ENCODE data around the gene CDAN1. TPM values are rescaled to one million over a fixed set of nuclear protein-coding genes. Genes with fewer than 3 reads are reported as not detected.

Gene CDAN1
- total and polyA plus RNA-seq, 4 donors = 2.4 to 9.5 (median 7.1) TPM

- Histone ChIP-seq H3K27ac (ENCODE audit: low read depth in 1 of 2, low read length in 2 of 2) (no peak overlapping the region), H3K27me3 (ENCODE audit: control insufficient read depth in 4 of 4, insufficient read depth in 4 of 4, low read length in 3 of 4) (no peaks in the 10 kb centered on the region), H3K9ac (ENCODE audit: low read depth in 1 of 2, low read length in 2 of 2) (no peak overlapping the region), H3K4me3 (ENCODE audit: low read depth in 1 of 3, low read length in 3 of 3) (no peak overlapping the region), H3K4me1 (ENCODE audit: control insufficient read depth in 4 of 4, insufficient read depth in 4 of 4, low read length in 3 of 4) (no peaks in the 10 kb centered on the region), H3K9me3 (ENCODE audit: control insufficient read depth in 4 of 4, low read length in 3 of 4) (no peaks in the 10 kb centered on the region), H3K36me3 (ENCODE audit: control insufficient read depth in 4 of 4, insufficient read depth in 3 of 4, low read depth in 1 of 4, low read length in 3 of 4) (peaks cover 14 to 96% (median 62%) of the 10 kb centered on the region in 4 donors)
- no peak for TF ChIP-seq ATF3 (IDR thresholded peaks at IDR 0.05)
- no peak for TF ChIP-seq CTCF (IDR thresholded peaks at IDR 0.05; ENCODE audit: low read depth, low read length, missing input control)
- no peak for TF ChIP-seq HNF4A (conservative IDR thresholded peaks at IDR 0.05)
- no peak for TF ChIP-seq FOXA2 (IDR thresholded peaks at IDR 0.05)
- no peak for TF ChIP-seq ZBTB33 (IDR thresholded peaks at IDR 0.05)
- no peak for TF ChIP-seq RXRA (IDR thresholded peaks at IDR 0.05)
- TF ChIP-seq YY1 (IDR thresholded peaks at IDR 0.05) = no peak
- no peak for TF ChIP-seq REST (IDR thresholded peaks at IDR 0.05)
- TF ChIP-seq HNF4G (IDR thresholded peaks at IDR 0.05) = no peak
- TF ChIP-seq GABPA (IDR thresholded peaks at IDR 0.05 in 1 of 2, conservative IDR thresholded peaks at IDR 0.05 in 1 of 2) = no peak
- TF ChIP-seq FOXA1 (IDR thresholded peaks at IDR 0.05) = no peak
- WGBS = 93% methylated on average over 14 of the region's 14 CpGs
- no peak for DNase-seq (ENCODE audit: low spot score)
Observed at GRCh38 chr15:42728972-42729371, 8.0 kb downstream of the CDAN1 start.

GRCh38 chr15:42728560-42728959, 8.4 kb downstream of the CDAN1 start:
- Histone ChIP-seq H3K27ac (ENCODE audit: low read depth in 1 of 2, low read length in 2 of 2) (no peak overlapping the region), H3K9ac (ENCODE audit: low read depth in 1 of 2, low read length in 2 of 2) (no peak overlapping the region), H3K4me1 (ENCODE audit: control insufficient read depth in 4 of 4, insufficient read depth in 4 of 4, low read length in 3 of 4) (no peaks in the 10 kb centered on the region), H3K36me3 (ENCODE audit: control insufficient read depth in 4 of 4, insufficient read depth in 3 of 4, low read depth in 1 of 4, low read length in 3 of 4) (peaks cover 14 to 96% (median 62%) of the 10 kb centered on the region in 4 donors), H3K9me3 (ENCODE audit: control insufficient read depth in 4 of 4, low read length in 3 of 4) (no peaks in the 10 kb centered on the region), H3K27me3 (ENCODE audit: control insufficient read depth in 4 of 4, insufficient read depth in 4 of 4, low read length in 3 of 4) (no peaks in the 10 kb centered on the region), H3K4me3 (ENCODE audit: low read depth in 1 of 3, low read length in 3 of 3) (no peak overlapping the region)
- no peak for TF ChIP-seq TAF1 (conservative IDR thresholded peaks at IDR 0.05)
- no peak for TF ChIP-seq REST (IDR thresholded peaks at IDR 0.05)
- TF ChIP-seq JUND (IDR thresholded peaks at IDR 0.05) = no peak
- no peak for TF ChIP-seq EGR1 (IDR thresholded peaks at IDR 0.05; ENCODE audit: low read depth in 2 of 2)
- TF ChIP-seq HNF4A (conservative IDR thresholded peaks at IDR 0.05) = no peak
- no peak for DNase-seq (ENCODE audit: low spot score)
- WGBS = 97% methylated on average over 5 of the region's 5 CpGs

Measured in liver (tissue), 9 donors.